HFFc6 (cell line): ENCODE data around the gene PDZD8. TPM values are rescaled to one million over a fixed set of nuclear protein-coding genes. Genes with fewer than 3 reads are reported as not detected.
A peak's percentile ranks its signal among the peaks of the same experiment; 100 is the strongest.

Source experiments
- DNase-seq: peaks from one replicate; pipeline ENCODE4 v3.0.0-alpha.2; 2018
- H3K27ac Mint-ChIP-seq: 2 replicates; pipeline ENCODE4 v1.8.0; 2020; ENCODE audit warnings: mild to moderate bottlenecking, mixed read lengths
- H3K27me3 Mint-ChIP-seq: 2 replicates; pipeline ENCODE4 v1.8.0; 2021; ENCODE audit warnings: mild to moderate bottlenecking, moderate library complexity, mixed read lengths; ENCODE audit not compliant: insufficient read depth
- H3K36me3 Mint-ChIP-seq: 2 replicates; pipeline ENCODE4 v1.8.0; 2021; ENCODE audit warnings: low read depth, mixed read lengths
- H3K4me1 Mint-ChIP-seq: 2 replicates; pipeline ENCODE4 v1.8.0; 2020; ENCODE audit warnings: low read depth, mixed read lengths
- H3K4me3 Mint-ChIP-seq: 2 replicates; pipeline ENCODE4 v1.8.0; 2020; ENCODE audit warnings: mild to moderate bottlenecking, moderate library complexity, mixed read lengths
- H3K9me3 Mint-ChIP-seq: 2 replicates; pipeline ENCODE4 v1.8.0; 2020; ENCODE audit warnings: mild to moderate bottlenecking, mixed read lengths
- total RNA-seq, 6 experiments: library from RNA; stranded (reverse); fragmentation: NEBNext Ultra II Directional; extraction: Animal tissue kit (Norgen Biotek cat#: 25700); gene quantifications; 2 replicates in 1 of 6; 3 replicates in 5 of 6; pipeline ENCODE4 v1.2.3, GENCODE V29; 2021
- TF ChIP-seq, protein P1 (sequence below): fragments of 200-600 bp; sonication (generic); IDR thresholded peaks from 2 replicates; pipeline ENCODE4 v1.5.0; 2021; ENCODE audit warnings: antibody characterized with exemption, mild to moderate bottlenecking

PDZD8 gene
- total RNA-seq, 6 experiments from 2014 or later = 29.9 to 32.5 (median 31.5) TPM

DNA sequence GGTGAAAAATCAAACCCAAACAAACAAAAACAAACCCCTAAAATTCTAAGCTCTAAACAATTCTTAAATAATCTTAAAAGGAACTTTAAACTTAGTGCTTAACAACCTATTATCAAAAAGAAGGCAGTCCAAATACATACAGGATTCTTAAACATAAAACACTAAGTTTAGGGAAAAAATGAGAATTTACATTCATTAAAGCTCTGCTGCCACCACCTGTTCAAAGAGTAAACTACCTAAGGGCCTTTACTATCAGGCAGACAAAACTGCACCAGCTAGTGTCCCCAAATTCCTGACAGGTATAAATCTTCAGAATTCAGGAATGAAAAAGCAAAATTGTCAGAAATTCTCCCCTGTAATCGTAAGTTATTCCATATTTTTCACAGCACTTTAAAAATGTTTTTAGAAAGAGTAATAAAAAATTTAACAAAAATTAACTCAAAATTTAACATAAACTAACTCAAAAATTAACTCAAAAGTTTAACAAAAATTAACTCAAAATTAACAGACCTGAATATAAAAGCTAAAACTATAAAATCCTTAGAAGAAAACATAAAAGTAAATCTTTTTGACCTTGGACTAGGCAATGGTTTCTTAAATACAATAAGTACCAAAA lies 55.1 kb downstream of the PDZD8 start:
- TF ChIP-seq, protein P1, sequence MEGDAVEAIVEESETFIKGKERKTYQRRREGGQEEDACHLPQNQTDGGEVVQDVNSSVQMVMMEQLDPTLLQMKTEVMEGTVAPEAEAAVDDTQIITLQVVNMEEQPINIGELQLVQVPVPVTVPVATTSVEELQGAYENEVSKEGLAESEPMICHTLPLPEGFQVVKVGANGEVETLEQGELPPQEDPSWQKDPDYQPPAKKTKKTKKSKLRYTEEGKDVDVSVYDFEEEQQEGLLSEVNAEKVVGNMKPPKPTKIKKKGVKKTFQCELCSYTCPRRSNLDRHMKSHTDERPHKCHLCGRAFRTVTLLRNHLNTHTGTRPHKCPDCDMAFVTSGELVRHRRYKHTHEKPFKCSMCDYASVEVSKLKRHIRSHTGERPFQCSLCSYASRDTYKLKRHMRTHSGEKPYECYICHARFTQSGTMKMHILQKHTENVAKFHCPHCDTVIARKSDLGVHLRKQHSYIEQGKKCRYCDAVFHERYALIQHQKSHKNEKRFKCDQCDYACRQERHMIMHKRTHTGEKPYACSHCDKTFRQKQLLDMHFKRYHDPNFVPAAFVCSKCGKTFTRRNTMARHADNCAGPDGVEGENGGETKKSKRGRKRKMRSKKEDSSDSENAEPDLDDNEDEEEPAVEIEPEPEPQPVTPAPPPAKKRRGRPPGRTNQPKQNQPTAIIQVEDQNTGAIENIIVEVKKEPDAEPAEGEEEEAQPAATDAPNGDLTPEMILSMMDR = peak; percentile 77

DNA sequence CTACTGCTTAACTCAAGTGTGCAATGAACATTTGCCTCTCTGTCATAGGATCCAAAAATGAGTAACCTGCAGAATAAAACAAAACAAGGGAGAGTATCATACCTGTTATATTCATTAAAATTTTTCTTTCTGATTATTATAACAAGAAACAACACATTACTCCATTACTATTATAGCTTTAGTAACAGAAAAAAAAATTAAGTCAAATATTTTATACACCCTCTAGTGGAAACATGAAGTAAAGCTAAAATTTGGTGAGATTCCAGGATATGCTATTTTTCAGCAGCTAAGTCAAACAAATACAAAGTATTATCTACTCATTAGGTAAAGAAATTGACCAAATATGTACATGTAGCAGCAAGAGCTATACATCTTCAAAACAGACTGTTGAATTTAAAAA lies 56.3 kb downstream of the PDZD8 start:
- Mint-ChIP-seq H3K27ac (no peak overlapping the region), H3K36me3 (no peaks in the 10 kb centered on the region), H3K9me3 (no peaks in the 10 kb centered on the region), H3K4me1 (peaks cover 8% of the 10 kb centered on the region; the same call in 1 of the 2 replicates), H3K27me3 (no peaks in the 10 kb centered on the region; the same call in 1 of the 2 replicates), H3K4me3 (no peak overlapping the region)
- DNase-seq = peak; percentile 13
- TF ChIP-seq, protein P1 = peak; percentile 73

More for the DNA sequence above, 55.1 kb downstream of the PDZD8 start:
- no peaks in the 10 kb centered on the region for H3K36me3 Mint-ChIP-seq
- DNase-seq = peak; percentile 5
- no peaks in the 10 kb centered on the region for H3K9me3 Mint-ChIP-seq
- no peak overlapping the region for H3K27ac Mint-ChIP-seq
- H3K27me3 Mint-ChIP-seq = no peaks in the 10 kb centered on the region; the same call in 1 of the 2 replicates
- peaks cover 8% of the 10 kb centered on the region; the same call in 1 of the 2 replicates for H3K4me1 Mint-ChIP-seq
- H3K4me3 Mint-ChIP-seq = no peak overlapping the region

DNA sequence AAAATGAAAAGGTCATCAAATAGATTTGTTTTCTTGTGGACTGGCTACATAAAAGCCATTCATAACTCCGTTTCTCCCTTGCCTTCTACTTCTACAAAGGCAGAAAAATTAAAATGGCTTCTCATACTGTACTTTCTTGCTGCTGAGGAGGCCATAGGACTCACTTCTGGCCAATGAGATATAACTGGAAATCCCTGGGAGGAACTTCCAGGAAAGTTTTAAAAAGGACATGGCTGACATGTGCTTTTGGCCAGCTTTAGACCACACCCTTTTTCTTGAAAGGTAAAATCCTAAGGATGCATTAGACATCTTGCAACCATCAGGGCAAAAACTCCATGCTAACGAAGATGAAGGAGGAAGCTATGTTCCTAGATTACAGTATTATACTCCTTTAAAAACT lies 58.5 kb downstream of the PDZD8 start:
- Mint-ChIP-seq H3K27me3 (no peaks in the 10 kb centered on the region; the same call in 1 of the 2 replicates), H3K9me3 (no peaks in the 10 kb centered on the region), H3K4me3 (no peak overlapping the region), H3K4me1 (peaks cover 16% of the 10 kb centered on the region), H3K36me3 (peaks cover 12% of the 10 kb centered on the region; the same call in 1 of the 2 replicates), H3K27ac (no peak overlapping the region)
- DNase-seq = no peak
- TF ChIP-seq, protein P1 = no peak

DNA sequence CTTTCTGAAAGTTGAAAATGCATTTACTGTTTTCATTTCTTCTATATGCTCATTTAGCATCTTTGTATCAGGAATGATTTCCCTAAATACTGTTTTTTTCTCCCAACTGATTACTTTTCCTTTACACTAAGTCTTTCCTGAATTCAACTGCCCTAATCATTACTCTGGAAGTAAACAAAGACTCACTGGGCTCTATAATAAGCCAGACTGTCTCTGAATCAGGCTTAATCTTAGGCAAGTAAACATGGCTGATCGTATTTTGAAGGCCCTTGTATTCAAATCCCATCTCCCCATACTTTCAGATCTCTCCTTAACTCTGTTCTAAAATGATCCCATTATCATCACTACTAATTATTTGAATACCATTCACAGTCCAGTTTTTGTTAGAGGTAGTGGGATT lies 61.6 kb downstream of the PDZD8 start:
- no peaks in the 10 kb centered on the region for H3K9me3 Mint-ChIP-seq
- TF ChIP-seq, protein P1 = no peak
- H3K36me3 Mint-ChIP-seq = peaks cover 15% of the 10 kb centered on the region; the same call in 1 of the 2 replicates
- no peak overlapping the region for H3K27ac Mint-ChIP-seq
- no peak for DNase-seq
- no peak overlapping the region for H3K4me3 Mint-ChIP-seq
- H3K27me3 Mint-ChIP-seq = no peaks in the 10 kb centered on the region; the same call in 1 of the 2 replicates
- peaks cover 34% of the 10 kb centered on the region for H3K4me1 Mint-ChIP-seq

DNA sequence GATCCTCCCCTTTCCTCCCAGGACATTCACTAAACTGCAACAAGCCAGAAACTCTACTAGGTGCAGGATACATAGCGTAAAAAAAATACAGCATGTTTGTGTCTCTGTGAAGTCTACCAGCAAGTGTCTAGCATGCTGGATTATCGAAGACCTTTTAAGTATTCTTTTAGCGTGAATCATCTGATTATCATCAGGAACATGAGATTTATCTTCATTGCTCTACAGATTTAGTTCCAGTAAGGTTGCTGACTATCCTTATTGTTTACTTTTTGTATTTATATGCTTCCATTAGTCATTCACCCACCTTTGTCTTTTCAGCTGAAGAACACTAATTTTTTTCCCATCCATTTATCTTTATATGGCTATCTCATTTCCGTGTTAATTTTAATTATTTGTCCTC lies 62.8 kb downstream of the PDZD8 start:
- TF ChIP-seq, protein P1 = no peak
- peak; percentile 51 for DNase-seq
- Mint-ChIP-seq H3K27me3 (no peaks in the 10 kb centered on the region; the same call in 1 of the 2 replicates), H3K36me3 (peaks cover 15% of the 10 kb centered on the region; the same call in 1 of the 2 replicates), H3K27ac (no peak overlapping the region), H3K9me3 (no peaks in the 10 kb centered on the region), H3K4me3 (no peak overlapping the region), H3K4me1 (peaks cover 34% of the 10 kb centered on the region)
